HepG2 (cell line): ENCODE measurements around the gene TFPI. TPM values are rescaled to one million over a fixed set of nuclear protein-coding genes. Genes with fewer than 3 reads are reported as not detected.

Source experiments
- ELF1 ChIP-seq: sonication (generic); formaldehyde crosslinking; IDR thresholded peaks from 2 replicates; pipeline ENCODE4 v1.4.0; 2020; ENCODE audit warnings: missing genetic modification reagents
- HMG20B ChIP-seq: conservative IDR thresholded peaks from 2 replicates; pipeline ENCODE4 v1.6.1; 2016; ENCODE audit warnings: missing genetic modification reagents, missing compliant biosample characterization
- IRF2 ChIP-seq: IDR thresholded peaks from 2 replicates; pipeline ENCODE4 v1.6.1; 2018; ENCODE audit warnings: missing genetic modification reagents, missing compliant biosample characterization
- MAFG ChIP-seq: sonication (generic); formaldehyde crosslinking; IDR thresholded peaks from 2 replicates; pipeline ENCODE4 v1.5.1; 2020; ENCODE audit warnings: mild to moderate bottlenecking, missing genetic modification reagents
- MED1 ChIP-seq: sonication (generic); formaldehyde crosslinking; IDR thresholded peaks from 2 replicates; pipeline ENCODE4 v1.4.0; 2020; ENCODE audit warnings: missing genetic modification reagents
- MIER3 ChIP-seq: IDR thresholded peaks from 2 replicates; pipeline ENCODE4 v1.6.1; 2016; ENCODE audit warnings: missing compliant biosample characterization, borderline replicate concordance
- MTF1 ChIP-seq: sonication (generic); formaldehyde crosslinking; IDR thresholded peaks from 2 replicates; pipeline ENCODE4 v1.5.0; 2020; ENCODE audit warnings: missing genetic modification reagents
- NCOA5 ChIP-seq: sonication (generic); formaldehyde crosslinking; IDR thresholded peaks from 2 replicates; pipeline ENCODE4 v1.4.0; 2020; ENCODE audit warnings: missing genetic modification reagents
- NFIC ChIP-seq: IDR thresholded peaks from 2 replicates; pipeline ENCODE4 v1.6.1; 2012; ENCODE audit warnings: mild to moderate bottlenecking, low read length, inconsistent platforms
- PHF5A ChIP-seq: IDR thresholded peaks from one replicate; pipeline ENCODE4 v1.6.1; 2018; ENCODE audit warnings: low read depth, missing genetic modification reagents; ENCODE audit not compliant: unreplicated experiment
- STAG1 ChIP-seq: sonication (generic); formaldehyde crosslinking; IDR thresholded peaks from 2 replicates; pipeline ENCODE4 v1.4.0; 2020; ENCODE audit warnings: missing genetic modification reagents
- TCF12 ChIP-seq, 2 experiments: fragments of 450-650 bp in 1 of 2; sonication (generic) in 1 of 2; formaldehyde crosslinking in 1 of 2; IDR thresholded peaks; 2 replicates each; pipeline versions ENCODE4 v1.6.1 to v1.8.0; 2017 to 2022; ENCODE audit warnings: antibody characterized with exemption in 1 of 2, mild to moderate bottlenecking in 1 of 2, missing genetic modification reagents in 1 of 2, moderate library complexity in 1 of 2
- ZNF225 ChIP-seq: sonication (generic); formaldehyde crosslinking; IDR thresholded peaks from 2 replicates; pipeline ENCODE4 v1.4.0; 2020; ENCODE audit warnings: mild to moderate bottlenecking, missing genetic modification reagents
- ZNF337 ChIP-seq: sonication (generic); formaldehyde crosslinking; IDR thresholded peaks from 2 replicates; pipeline ENCODE4 v1.5.1; 2020; ENCODE audit warnings: missing genetic modification reagents, low read depth, mild to moderate bottlenecking, borderline replicate concordance
- ZNF383 ChIP-seq: sonication (generic); formaldehyde crosslinking; IDR thresholded peaks from 2 replicates; pipeline ENCODE4 v1.4.0; 2020; ENCODE audit warnings: missing genetic modification reagents, mild to moderate bottlenecking, borderline replicate concordance
- ZNF431 ChIP-seq: sonication (generic); formaldehyde crosslinking; IDR thresholded peaks from 2 replicates; pipeline ENCODE4 v1.9.0; 2022; ENCODE audit warnings: missing genetic modification reagents, low read depth, mild to moderate bottlenecking, borderline replicate concordance
- ZNF567 ChIP-seq: sonication (generic); formaldehyde crosslinking; IDR thresholded peaks from 2 replicates; pipeline ENCODE4 v1.8.1; 2023; ENCODE audit warnings: mild to moderate bottlenecking, missing genetic modification reagents, borderline replicate concordance
- ZNF737 ChIP-seq: sonication (generic); formaldehyde crosslinking; IDR thresholded peaks from 2 replicates; pipeline ENCODE4 v1.5.0; 2020; ENCODE audit warnings: missing genetic modification reagents, mild to moderate bottlenecking, borderline replicate concordance
- ZNF761 ChIP-seq: sonication (generic); formaldehyde crosslinking; conservative IDR thresholded peaks from 2 replicates; pipeline ENCODE4 v1.4.0; 2020; ENCODE audit warnings: mild to moderate bottlenecking, missing genetic modification reagents
- polyA plus RNA-seq, 8 experiments: library from polyadenylated mRNA; depleted of rRNA in 3 of 8; stranded (reverse) in 7 of 8; unstranded in 1 of 8; fragments of >200 nt; fragmentation: Illumina TruSeq in 4 of 8; extraction: Trizol in 4 of 8; gene quantifications; 2 replicates each; pipeline versions ENCODE4 v1.2.1 to v1.2.3, GENCODE V29; 2011 to 2016; ENCODE audit warnings: low read depth in 4 of 8, missing spikeins in 1 of 8, mixed read lengths in 1 of 8; ENCODE audit not compliant: insufficient read depth in 1 of 8
- total RNA-seq, 5 experiments: library from RNA; depleted of rRNA; stranded (reverse); fragments of >200 nt; fragmentation: Illumina TruSeq; extraction: Trizol; gene quantifications; 2 replicates each; pipeline ENCODE4 v1.2.3, GENCODE V29; 2016; ENCODE audit warnings: low read depth in 1 of 5
- TF ChIP-seq, protein P1 (sequence below): IDR thresholded peaks from 2 replicates; pipeline ENCODE4 v1.6.1; 2016; ENCODE audit warnings: low read depth, borderline replicate concordance
- TF ChIP-seq, protein P2 (sequence below): sonication (generic); formaldehyde crosslinking; IDR thresholded peaks from 2 replicates; pipeline ENCODE4 v1.5.0; 2020; ENCODE audit warnings: missing genetic modification reagents, mild to moderate bottlenecking, borderline replicate concordance
- TF ChIP-seq, protein P3 (sequence below): sonication (generic); formaldehyde crosslinking; IDR thresholded peaks from 2 replicates; pipeline ENCODE4 v1.4.0; 2020; ENCODE audit warnings: low read depth, missing genetic modification reagents
- TF ChIP-seq, protein P4 (sequence below): sonication (generic); formaldehyde crosslinking; IDR thresholded peaks from 2 replicates; pipeline ENCODE4 v1.4.0; 2020; ENCODE audit warnings: missing genetic modification reagents, borderline replicate concordance

TFPI gene
- total and polyA plus RNA-seq, 2 of the 13 experiments (the other 11 are each of a cell fraction or from before 2014, with no cell fraction given): 301 to 436 TPM

DNA sequence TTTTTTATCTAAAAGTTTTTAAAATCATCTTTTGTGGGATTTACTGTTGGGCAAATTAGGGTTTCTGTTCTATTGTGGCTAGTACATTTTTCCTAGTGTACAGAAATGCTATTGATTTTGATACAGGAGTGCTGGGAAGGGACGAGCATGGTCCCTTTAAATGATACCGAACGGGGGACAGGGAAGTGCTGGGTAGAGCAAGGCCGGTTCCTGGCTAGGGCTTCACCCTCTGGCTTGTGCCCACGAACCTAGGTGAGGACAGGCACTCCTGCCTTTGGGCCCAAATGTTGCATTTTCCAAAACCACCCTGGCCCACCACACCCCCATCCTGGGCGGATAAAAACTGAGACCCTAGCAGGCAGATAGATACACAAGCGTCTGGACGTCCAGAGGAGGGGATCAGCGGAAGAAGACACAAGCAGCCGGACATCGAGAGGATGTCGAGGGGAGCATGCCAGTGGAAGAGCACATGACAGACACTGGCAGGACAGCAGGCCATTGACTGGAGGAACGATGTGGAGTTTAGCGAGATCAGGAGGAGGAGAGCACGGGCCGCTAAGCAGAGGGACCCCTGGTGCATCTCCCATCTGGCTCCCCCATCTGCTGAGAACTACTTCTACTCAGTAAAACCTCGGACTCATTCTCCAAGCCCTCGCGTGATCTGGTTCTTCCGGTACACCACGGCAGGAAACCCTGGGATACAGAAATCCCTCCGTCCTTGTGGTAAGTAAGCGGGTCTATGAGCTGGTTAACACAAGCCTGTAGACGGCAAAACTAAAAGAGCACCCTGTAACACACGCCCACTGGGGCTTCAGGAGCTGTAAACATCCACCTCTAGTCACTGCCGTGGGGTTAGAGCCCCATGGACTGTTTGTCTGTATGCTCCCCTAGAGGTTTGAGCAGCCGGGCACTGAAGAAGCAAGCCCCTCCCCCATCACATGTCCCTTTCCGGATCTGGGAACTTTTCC is 92.7 kb downstream of the TFPI start (continued):
- TF ChIP-seq ZNF431 (CRISPR knock-in tag) (peak; percentile 89), IRF2 (CRISPR knock-in tag) (peak; percentile 93), PHF5A (peak; percentile 67), ELF1 (CRISPR knock-in tag) (peak; percentile 90), TCF12 (IDR thresholded peaks at IDR 0.05) (no peak), TCF12 (CRISPR knock-in tag; IDR thresholded peaks at IDR 0.05) (0 out of 2 replicates have a peak, but pooled peaks have one; percentile 62), ZNF761 (CRISPR knock-in tag) (peak; percentile 85; the same call in 1 of the 2 replicates), ZNF225 (peak; percentile 88; the same call in 1 of the 2 replicates), MAFG (CRISPR knock-in tag) (no peak), NFIC (0 out of 2 replicates have a peak, but pooled peaks have one; percentile 20), MIER3 (peak; percentile 64; the same call in 1 of the 2 replicates), ZNF567 (CRISPR knock-in tag) (peak; percentile 24; the same call in 1 of the 2 replicates), MED1 (CRISPR knock-in tag) (peak; percentile 66; the same call in 1 of the 2 replicates), MTF1 (no peak), ZNF737 (no peak; the same call in 1 of the 2 replicates), ZNF337 (CRISPR knock-in tag) (0 out of 2 replicates have a peak, but pooled peaks have one; percentile 27), HMG20B (CRISPR knock-in tag) (peak; percentile 73), ZNF383 (peak; percentile 65; the same call in 1 of the 2 replicates), STAG1 (CRISPR knock-in tag) (no peak), NCOA5 (CRISPR knock-in tag) (no peak)
- TF ChIP-seq, protein P1, sequence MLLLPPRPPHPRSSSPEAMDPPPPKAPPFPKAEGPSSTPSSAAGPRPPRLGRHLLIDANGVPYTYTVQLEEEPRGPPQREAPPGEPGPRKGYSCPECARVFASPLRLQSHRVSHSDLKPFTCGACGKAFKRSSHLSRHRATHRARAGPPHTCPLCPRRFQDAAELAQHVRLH (CRISPR knock-in tag): peak; percentile 77; the same call in 1 of the 2 replicates
- TF ChIP-seq, protein P2, sequence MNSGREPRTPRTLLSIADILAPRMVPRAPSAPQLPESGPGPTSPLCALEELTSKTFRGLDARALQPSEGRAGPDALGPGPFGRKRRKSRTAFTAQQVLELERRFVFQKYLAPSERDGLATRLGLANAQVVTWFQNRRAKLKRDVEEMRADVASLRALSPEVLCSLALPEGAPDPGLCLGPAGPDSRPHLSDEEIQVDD: peak; percentile 81; the same call in 1 of the 2 replicates
- TF ChIP-seq, protein P3, sequence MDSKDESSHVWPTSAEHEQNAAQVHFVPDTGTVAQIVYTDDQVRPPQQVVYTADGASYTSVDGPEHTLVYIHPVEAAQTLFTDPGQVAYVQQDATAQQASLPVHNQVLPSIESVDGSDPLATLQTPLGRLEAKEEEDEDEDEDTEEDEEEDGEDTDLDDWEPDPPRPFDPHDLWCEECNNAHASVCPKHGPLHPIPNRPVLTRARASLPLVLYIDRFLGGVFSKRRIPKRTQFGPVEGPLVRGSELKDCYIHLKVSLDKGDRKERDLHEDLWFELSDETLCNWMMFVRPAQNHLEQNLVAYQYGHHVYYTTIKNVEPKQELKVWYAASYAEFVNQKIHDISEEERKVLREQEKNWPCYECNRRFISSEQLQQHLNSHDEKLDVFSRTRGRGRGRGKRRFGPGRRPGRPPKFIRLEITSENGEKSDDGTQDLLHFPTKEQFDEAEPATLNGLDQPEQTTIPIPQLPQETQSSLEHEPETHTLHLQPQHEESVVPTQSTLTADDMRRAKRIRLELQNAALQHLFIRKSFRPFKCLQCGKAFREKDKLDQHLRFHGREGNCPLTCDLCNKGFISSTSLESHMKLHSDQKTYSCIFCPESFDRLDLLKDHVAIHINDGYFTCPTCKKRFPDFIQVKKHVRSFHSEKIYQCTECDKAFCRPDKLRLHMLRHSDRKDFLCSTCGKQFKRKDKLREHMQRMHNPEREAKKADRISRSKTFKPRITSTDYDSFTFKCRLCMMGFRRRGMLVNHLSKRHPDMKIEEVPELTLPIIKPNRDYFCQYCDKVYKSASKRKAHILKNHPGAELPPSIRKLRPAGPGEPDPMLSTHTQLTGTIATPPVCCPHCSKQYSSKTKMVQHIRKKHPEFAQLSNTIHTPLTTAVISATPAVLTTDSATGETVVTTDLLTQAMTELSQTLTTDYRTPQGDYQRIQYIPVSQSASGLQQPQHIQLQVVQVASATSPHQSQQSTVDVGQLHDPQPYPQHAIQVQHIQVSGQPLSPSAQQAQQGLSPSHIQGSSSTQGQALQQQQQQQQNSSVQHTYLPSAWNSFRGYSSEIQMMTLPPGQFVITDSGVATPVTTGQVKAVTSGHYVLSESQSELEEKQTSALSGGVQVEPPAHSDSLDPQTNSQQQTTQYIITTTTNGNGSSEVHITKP: no peak
- TF ChIP-seq, protein P4, sequence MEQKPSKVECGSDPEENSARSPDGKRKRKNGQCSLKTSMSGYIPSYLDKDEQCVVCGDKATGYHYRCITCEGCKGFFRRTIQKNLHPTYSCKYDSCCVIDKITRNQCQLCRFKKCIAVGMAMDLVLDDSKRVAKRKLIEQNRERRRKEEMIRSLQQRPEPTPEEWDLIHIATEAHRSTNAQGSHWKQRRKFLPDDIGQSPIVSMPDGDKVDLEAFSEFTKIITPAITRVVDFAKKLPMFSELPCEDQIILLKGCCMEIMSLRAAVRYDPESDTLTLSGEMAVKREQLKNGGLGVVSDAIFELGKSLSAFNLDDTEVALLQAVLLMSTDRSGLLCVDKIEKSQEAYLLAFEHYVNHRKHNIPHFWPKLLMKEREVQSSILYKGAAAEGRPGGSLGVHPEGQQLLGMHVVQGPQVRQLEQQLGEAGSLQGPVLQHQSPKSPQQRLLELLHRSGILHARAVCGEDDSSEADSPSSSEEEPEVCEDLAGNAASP (CRISPR knock-in tag): no peak; the same call in 1 of the 2 replicates
